Measurements from ENCODE around the gene DSCAM.

Gene DSCAM

GRCh38 chr21:40015818-40016217 lies 831.1 kb downstream of the DSCAM start:
- Histone ChIP-seq H2AFZ (ENCODE audit: low read depth, low read length, severe bottlenecking) (no peak overlapping the region), H4K20me1 (ENCODE audit: low read depth, low read length) (no peaks in the 10 kb centered on the region), H3K79me2 (ENCODE audit: insufficient read depth, low read length) (no peaks in the 10 kb centered on the region), H3K9me2 (replicated peaks; ENCODE audit: insufficient read depth, low read length) (no peaks in the 10 kb centered on the region), H3K4me3 (ENCODE audit: insufficient read depth, low read length, poor library complexity, severe bottlenecking) (no peak overlapping the region), H3K4me2 (ENCODE audit: low read depth, low read length, poor library complexity, severe bottlenecking) (no peak overlapping the region), H3F3A (ENCODE audit: insufficient read depth) (no peaks in the 10 kb centered on the region), H3K27ac (ENCODE audit: low read depth, low read length) (no peak overlapping the region), H3K9me3 (ENCODE audit: insufficient read depth, low read length) (no peaks in the 10 kb centered on the region), H3K27me3 (ENCODE audit: low read length) (no peaks in the 10 kb centered on the region), H3K9ac (ENCODE audit: low read length) (no peak overlapping the region), H3K36me3 (ENCODE audit: low read length) (no peaks in the 10 kb centered on the region)
- TF ChIP-seq, protein P1, sequence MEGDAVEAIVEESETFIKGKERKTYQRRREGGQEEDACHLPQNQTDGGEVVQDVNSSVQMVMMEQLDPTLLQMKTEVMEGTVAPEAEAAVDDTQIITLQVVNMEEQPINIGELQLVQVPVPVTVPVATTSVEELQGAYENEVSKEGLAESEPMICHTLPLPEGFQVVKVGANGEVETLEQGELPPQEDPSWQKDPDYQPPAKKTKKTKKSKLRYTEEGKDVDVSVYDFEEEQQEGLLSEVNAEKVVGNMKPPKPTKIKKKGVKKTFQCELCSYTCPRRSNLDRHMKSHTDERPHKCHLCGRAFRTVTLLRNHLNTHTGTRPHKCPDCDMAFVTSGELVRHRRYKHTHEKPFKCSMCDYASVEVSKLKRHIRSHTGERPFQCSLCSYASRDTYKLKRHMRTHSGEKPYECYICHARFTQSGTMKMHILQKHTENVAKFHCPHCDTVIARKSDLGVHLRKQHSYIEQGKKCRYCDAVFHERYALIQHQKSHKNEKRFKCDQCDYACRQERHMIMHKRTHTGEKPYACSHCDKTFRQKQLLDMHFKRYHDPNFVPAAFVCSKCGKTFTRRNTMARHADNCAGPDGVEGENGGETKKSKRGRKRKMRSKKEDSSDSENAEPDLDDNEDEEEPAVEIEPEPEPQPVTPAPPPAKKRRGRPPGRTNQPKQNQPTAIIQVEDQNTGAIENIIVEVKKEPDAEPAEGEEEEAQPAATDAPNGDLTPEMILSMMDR (IDR thresholded peaks at IDR 0.05; ENCODE audit: insufficient read depth, low read length, poor library complexity, severe bottlenecking), result no peak
- no peak for TF ChIP-seq EZH2phosphoT487 (conservative IDR thresholded peaks at IDR 0.05; ENCODE audit: low read length)

DNA sequence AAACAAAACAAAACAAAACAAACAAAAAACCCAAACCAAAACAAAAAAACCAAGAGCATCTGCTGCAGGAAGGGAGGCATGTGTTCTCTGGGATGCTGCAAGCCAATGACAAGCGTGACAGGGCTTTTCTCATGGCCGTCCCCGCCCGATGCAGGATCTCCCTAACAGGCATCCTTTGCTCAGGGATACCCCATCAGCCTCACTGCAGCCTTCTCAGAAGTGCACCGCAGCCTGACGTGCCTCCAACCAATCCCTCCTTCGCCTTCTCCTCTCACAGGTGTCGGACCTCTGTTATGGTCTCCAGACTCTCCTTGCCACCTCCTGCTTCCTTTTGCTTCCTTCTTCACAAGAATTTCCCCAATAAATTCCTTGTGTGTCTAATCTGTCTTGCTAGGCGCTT lies 832.6 kb downstream of the DSCAM start:
- Histone ChIP-seq H3K36me3 (ENCODE audit: low read length) (no peaks in the 10 kb centered on the region), H3K9me2 (replicated peaks; ENCODE audit: insufficient read depth, low read length) (no peaks in the 10 kb centered on the region), H3K79me2 (ENCODE audit: insufficient read depth, low read length) (no peaks in the 10 kb centered on the region), H4K20me1 (ENCODE audit: low read depth, low read length) (no peaks in the 10 kb centered on the region), H3K27me3 (ENCODE audit: low read length) (no peaks in the 10 kb centered on the region), H3K9me3 (ENCODE audit: insufficient read depth, low read length) (no peaks in the 10 kb centered on the region), H3K9ac (ENCODE audit: low read length) (no peak overlapping the region), H3F3A (ENCODE audit: insufficient read depth) (no peaks in the 10 kb centered on the region), H3K4me3 (ENCODE audit: insufficient read depth, low read length, poor library complexity, severe bottlenecking) (no peak overlapping the region), H2AFZ (ENCODE audit: low read depth, low read length, severe bottlenecking) (no peak overlapping the region), H3K27ac (ENCODE audit: low read depth, low read length) (no peak overlapping the region), H3K4me2 (ENCODE audit: low read depth, low read length, poor library complexity, severe bottlenecking) (no peak overlapping the region)
- no peak for TF ChIP-seq EZH2phosphoT487 (conservative IDR thresholded peaks at IDR 0.05; ENCODE audit: low read length)
- TF ChIP-seq, protein P1 (IDR thresholded peaks at IDR 0.05; ENCODE audit: insufficient read depth, low read length, poor library complexity, severe bottlenecking), result no peak

GRCh38 chr21:40013001-40013735 lies 833.8 kb downstream of the DSCAM start:
- Histone ChIP-seq H3F3A (ENCODE audit: insufficient read depth) (no peaks in the 10 kb centered on the region), H3K36me3 (ENCODE audit: low read length) (no peaks in the 10 kb centered on the region), H3K9me3 (ENCODE audit: insufficient read depth, low read length) (no peaks in the 10 kb centered on the region), H3K4me3 (ENCODE audit: insufficient read depth, low read length, poor library complexity, severe bottlenecking) (no peak overlapping the region), H3K27me3 (ENCODE audit: low read length) (no peaks in the 10 kb centered on the region), H3K27ac (ENCODE audit: low read depth, low read length) (no peak overlapping the region), H3K9ac (ENCODE audit: low read length) (no peak overlapping the region), H3K4me2 (ENCODE audit: low read depth, low read length, poor library complexity, severe bottlenecking) (no peak overlapping the region), H3K79me2 (ENCODE audit: insufficient read depth, low read length) (no peaks in the 10 kb centered on the region), H3K9me2 (replicated peaks; ENCODE audit: insufficient read depth, low read length) (no peaks in the 10 kb centered on the region), H4K20me1 (ENCODE audit: low read depth, low read length) (no peaks in the 10 kb centered on the region), H2AFZ (ENCODE audit: low read depth, low read length, severe bottlenecking) (no peak overlapping the region)
- TF ChIP-seq, protein P1 (IDR thresholded peaks at IDR 0.05; ENCODE audit: insufficient read depth, low read length, poor library complexity, severe bottlenecking), result no peak
- no peak for TF ChIP-seq EZH2phosphoT487 (conservative IDR thresholded peaks at IDR 0.05; ENCODE audit: low read length)

Measured in SU-DHL-6 (cell line).